ENCODE results near the gene TCAP.

GRCh38 chr17:39639566-39640458, 25.3 kb upstream of the TCAP start:
- TF ChIP-seq, protein P1, sequence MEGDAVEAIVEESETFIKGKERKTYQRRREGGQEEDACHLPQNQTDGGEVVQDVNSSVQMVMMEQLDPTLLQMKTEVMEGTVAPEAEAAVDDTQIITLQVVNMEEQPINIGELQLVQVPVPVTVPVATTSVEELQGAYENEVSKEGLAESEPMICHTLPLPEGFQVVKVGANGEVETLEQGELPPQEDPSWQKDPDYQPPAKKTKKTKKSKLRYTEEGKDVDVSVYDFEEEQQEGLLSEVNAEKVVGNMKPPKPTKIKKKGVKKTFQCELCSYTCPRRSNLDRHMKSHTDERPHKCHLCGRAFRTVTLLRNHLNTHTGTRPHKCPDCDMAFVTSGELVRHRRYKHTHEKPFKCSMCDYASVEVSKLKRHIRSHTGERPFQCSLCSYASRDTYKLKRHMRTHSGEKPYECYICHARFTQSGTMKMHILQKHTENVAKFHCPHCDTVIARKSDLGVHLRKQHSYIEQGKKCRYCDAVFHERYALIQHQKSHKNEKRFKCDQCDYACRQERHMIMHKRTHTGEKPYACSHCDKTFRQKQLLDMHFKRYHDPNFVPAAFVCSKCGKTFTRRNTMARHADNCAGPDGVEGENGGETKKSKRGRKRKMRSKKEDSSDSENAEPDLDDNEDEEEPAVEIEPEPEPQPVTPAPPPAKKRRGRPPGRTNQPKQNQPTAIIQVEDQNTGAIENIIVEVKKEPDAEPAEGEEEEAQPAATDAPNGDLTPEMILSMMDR (IDR thresholded peaks at IDR 0.05; ENCODE audit: low read depth, low read length) = no peak
- no peak for TF ChIP-seq EZH2phosphoT487 (IDR thresholded peaks at IDR 0.05; ENCODE audit: low read depth)

Measured in OCI-LY3 (cell line).